NCI-H146 (cell line): ENCODE measurements around the gene ZEB2.
A peak's percentile ranks its signal among the peaks of the same experiment; 100 is the strongest.

Source experiments
- DNase-seq: peaks from one replicate; lab custom pipeline; 2025; lab: John Stamatoyannopoulos, UW

ZEB2 gene

DNA sequence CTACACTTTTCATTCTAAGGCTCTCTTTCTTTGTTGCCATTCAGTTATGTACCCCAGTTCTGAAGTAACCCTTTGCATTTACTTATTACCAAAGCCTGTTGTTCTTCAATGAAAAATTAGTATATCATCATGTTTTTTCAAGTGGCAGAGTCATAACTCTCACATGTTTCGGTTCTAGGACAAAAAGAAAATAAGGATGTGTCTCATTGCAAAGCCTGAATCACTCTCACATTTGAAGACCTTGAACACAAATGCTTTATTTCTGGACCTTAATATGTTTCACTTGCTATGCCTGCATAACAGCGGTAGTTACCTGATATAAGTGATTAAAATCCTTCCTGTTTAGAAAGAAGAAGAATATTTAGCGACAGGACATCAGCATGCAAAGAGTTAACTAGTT is 49.1 kb downstream of the ZEB2 start:
- DNase-seq = no peak

DNA sequence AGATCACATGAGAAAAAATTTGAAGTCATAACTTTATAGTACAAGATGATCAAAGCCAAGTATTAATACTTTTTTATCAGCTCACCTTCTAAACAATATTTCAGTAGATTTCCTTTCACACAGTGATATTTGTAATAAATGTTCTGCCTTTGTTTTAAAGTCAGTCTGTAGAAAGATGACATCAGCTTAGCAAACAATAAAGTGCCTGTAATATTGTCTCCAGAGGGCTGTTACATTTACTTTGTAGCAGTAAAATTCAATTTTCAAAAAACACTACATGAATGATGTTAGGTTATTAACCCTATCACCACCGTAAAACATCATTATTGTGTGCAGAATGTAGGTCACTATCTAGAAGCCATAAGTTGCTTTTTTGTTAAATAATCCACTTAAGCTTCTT is 49.6 kb downstream of the ZEB2 start:
- DNase-seq = no peak

DNA sequence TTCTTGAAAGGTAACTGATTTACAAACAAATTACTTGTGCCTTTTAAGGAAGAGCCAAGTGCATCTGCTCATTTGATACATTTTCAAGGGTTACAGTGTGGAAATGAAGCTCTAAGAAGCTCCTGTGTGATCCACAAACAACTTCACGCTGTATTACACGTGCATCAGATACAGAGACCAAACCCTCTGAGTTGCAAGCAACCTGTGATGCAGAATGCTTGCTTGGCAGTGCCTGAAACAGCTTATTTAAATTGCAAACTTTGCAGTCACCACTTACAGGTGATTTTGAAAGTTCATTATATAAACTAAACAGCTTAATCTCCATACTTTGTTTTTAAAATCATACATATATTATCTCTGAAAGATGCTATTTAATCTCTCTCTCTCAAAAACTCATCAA is 50.1 kb downstream of the ZEB2 start:
- DNase-seq = no peak

DNA sequence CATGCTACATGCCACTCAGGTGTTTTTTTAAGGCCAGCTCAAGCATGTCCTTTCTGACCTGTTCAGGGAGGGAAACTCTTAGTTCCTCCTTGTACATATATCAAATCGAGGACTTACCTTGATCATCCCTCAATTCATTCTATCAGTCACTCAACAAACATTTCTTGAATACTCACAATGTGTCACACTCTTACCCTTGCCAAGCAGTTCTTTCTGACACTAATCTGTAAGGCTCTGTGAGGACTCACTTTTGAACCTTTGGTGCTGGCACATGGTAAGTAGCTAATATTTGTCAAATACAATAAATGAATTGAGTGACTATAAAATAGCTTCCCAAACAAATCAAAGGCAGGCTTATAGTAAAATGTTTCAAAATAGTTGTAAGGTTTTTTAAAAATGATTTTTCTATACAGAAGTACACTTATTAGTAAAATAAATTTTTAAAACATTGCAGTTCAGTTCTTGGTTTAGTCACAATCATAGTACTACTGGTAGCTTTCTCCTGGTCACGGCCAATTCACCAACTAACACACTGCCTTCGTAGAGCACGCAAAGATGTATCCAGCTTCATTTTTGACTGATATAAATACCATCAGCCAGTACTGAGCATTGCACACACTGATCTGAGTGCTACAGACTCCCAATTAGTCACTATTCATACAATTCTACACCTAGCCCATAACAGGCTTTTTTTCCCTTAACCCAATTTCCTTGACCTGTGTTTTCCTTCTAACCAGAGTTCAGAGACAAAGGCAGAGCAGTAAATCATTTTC is 50.9 kb downstream of the ZEB2 start:
- DNase-seq = no peak

DNA sequence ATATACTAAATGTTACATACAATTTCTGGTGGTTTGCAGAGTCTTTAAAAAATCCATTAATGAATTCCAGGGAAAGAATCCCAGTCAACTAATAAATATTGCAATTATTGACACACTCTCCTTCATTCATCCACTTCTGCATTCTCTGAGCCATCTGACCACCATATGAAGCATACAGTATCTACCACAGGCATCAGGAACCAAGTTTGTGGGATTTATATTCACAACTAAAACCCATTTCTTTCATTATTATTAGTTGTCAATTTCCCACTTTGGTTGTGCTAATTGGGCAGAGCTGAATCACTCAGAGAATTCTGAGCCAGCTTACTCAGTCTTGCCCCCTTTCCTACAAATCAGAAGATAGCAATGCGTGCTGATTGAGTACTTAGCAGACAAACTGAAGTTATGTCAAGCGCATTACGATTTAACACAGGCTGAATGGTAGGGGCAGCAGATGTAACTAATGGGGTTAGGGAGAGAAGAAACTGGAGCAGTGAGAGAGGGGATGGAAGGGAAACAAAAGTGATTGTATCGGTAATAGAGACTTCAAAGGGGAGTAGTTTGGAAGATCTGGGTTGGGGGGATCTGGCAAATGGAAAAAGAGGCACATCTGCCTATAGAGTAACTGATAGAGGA is 52.3 kb downstream of the ZEB2 start:
- no peak for DNase-seq

DNA sequence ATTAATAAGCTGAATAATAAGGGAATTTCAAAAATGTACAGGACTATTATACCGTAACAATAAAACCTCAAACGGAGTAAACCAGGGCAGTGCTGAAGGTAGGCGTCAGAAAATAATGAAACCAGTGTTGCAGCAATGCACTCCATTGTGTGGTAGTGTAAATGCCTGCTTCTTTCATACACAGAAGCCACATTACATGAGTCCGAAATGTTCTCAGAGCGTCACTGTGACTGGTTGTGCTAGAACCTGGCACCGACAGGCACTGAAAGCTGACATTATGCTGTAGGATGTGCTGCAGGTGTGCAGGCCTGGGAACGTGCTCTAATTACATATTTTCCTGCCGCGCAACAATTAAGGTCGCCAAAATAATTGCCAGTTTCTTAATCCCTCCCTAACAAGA is 53.3 kb downstream of the ZEB2 start:
- peak; percentile 4 for DNase-seq

DNA sequence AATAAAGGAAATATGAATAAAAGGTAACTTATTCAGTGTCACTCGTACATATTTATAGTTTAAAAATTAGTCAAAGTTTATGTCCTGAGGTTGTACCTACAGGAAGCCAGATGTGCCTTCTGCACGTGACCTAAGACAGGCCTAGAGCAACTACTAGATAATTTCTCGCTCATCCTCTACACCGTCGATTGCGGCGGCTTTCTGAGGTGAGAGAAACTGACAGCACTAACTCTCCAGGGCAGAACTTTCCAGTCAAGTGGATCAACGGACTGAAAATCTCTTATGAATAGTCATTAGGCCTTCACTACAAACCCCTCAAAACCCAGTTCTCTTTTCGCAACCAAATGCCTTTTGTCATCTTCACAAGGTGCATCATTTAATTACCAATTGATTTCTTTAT is 54.2 kb downstream of the ZEB2 start:
- no peak for DNase-seq

DNA sequence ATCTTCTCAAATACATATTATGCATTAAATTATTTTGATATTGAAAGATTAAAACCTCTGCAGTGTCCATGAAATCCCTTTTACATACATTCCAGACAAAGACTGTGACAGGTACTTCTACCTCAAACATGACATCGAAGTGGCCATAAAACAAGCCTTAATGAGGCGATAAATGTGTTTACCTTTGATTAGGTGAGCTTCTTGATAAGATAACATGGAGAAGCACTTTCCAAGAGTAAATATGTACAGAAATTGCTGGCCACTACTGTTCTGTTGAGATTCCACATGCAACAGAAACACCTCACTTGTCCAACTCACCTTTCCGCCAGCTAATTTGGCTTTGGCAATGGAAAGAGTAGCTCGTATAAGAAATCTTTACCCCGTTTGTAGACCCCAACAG is 55.2 kb downstream of the ZEB2 start:
- DNase-seq = peak; percentile 52

DNA sequence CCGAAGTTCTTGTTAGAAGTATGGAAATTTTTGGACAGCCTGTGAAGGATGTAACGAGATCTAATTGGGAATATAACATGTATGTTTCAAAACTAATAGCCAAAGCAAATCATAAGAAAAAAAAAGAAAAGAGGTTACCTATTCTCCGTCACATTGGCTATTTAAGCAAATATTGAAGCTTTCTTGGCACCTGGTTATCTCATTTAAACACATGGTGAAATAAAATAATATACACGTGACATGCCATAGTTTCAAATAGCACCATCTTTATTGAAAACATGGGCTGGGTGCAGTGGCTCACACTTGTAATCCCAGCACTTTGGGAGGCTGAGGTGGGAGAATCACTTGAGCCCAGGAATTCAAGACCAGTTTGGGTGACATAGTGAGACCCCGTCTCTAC is 56.7 kb downstream of the ZEB2 start:
- DNase-seq = no peak

DNA sequence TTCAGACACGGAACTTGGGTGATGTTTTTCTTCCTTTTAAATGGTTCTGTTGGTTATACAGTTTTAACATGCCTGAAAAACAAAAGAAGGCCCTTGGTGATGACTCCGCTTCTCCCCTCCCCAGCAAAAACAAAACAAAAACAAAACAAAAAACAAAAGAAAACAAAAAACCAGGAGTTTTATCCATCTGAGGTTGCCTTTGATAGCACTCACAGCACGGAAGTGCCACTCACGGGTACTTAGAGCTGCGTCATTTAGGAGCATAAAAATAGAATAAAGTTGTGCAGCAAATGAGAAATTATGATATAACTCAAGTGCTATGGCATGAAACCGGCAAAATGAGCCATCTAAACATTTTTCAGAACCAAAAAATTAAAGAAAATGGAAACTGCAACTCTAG is 57.7 kb downstream of the ZEB2 start:
- no peak for DNase-seq

DNA sequence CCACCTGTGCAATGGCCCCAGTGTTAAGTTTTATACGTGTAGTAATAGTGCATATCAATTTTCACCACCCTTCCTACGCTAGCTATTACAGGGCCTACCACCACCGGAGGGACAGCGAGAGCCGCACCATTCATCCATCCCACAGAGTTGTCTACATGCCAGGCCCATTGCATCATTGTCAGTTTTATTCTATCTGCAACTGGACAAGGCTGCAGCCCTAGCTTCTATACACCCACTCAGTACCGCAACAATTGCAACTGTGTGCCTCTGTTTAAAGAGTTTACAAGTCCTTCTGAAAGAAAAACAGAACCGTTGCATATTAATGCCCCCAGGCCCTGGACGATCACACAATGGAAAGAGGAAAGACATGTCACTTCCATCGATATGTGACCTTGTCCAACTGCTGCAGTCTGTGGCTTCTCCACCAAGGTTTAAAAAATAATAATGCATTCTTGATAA is 58.6 kb downstream of the ZEB2 start:
- DNase-seq = no peak

DNA sequence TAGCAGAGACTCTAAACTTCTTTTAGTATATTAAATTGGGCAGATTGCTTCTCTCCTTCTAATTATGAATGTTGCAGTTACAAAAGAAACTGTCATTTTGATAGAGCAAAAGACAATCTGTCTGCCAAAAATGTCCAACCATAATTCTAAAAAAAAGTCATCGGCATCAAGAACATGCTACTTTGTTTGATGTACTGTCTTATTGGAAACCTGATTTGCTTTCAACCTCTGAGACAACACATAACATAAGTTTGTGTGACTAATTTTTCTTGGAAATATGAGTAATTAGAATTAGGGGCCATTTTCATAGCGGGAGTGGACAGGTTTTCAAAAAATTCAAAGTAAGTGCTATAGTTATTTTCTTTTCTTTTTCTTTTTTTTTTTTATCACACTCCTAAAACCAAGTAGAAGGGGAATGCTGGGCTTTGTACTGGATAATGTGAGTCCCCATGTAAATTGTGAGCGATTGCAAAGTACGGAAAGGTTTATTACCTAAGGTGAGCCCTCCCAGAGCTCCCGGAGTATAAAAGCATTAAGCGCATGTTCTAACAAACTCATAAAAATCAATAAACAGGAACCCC is 59.1 kb downstream of the ZEB2 start:
- no peak for DNase-seq

DNA sequence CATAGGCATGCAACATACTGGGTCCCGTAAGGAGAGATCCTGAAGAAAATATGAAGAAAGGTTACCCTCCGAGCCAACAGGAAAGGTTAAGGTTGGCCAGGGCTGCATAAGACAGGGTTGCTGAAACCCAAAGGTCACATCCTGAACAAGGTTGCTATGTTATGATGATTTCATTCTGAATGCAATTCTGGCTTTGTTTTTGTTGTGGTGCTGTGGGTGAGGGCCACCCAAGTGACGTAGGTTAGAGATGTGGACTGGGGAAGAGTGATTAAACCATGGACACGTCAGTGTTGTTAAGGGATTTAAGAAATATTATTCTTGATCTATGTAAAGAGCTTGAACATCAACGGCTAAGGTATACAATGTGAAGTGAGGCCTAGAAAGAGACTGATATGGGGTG is 60.0 kb downstream of the ZEB2 start:
- DNase-seq = no peak

DNA sequence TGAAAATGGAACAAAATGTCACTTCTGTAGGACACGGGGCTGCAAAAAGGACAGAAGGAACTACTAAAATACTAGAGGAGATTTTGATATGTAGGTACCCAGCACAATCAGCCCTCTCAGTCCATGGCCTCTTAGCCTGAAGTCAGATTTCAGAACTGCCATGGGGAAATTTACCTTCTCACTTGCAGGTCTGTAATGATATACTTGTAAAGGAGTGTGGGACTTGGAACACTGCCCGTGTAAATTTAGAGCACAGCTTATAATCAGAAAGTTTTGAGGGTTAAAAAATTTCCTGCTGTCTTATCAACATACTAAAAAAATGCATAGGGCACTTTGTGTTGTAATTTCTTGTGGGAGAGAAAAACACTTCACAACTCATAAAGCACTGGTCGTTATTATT is 60.6 kb downstream of the ZEB2 start:
- DNase-seq = no peak

DNA sequence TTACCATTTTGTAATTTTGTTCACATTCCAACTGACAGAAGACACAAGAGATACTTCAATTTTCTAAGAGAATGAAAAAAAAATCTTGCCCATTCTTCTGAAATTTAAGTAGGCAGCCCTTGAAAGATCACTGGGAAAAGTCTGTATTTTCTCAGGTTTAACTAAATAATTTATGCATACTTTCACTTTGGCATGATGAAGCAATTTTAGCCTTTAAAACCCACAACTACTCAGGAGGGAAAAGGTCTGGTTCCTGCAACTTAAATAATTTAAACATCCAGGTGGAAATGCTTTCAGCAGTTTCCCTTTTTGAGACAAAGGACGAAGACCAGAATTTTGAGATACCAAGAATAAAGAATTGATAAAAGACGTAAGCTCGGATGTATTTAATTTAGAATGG is 61.4 kb downstream of the ZEB2 start:
- DNase-seq = no peak

DNA sequence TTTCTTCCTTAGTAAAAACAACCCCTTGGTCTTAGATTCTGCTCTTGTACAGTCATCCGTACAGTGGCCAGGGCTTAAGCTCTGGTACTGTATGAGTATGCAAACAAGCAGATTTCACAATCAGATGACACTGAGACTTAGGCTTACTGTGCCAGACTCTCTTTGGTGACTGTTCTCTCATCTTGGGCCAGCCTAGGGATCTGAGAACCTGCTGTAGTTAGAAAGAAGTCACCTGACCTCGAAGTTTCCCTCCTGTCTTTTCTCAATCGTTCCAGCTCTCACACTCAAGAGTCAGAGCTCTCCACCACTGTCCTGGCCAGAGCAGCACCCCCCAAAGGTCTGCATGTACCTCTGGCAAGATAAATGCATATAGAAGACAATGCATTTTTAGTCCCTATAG is 63.2 kb downstream of the ZEB2 start:
- DNase-seq = no peak

DNA sequence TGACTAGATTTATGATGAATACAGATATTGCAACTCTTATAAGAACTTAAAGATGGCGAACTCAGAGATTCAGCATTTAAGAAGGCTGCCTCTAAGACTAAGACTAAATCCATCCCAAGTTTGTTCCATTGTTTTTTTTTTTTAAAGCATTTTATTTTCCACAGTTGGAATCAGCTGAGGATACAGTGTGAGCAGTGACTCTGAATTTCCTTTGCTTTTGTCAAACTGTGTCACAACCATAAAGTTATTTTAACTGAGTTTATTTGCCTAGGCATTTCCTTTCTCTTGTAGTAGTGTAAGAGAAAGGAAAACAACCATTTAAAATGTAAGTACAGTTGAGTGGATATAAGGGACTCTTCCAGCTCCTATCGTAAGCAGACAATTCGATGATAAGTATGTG is 63.9 kb downstream of the ZEB2 start:
- no peak for DNase-seq

DNA sequence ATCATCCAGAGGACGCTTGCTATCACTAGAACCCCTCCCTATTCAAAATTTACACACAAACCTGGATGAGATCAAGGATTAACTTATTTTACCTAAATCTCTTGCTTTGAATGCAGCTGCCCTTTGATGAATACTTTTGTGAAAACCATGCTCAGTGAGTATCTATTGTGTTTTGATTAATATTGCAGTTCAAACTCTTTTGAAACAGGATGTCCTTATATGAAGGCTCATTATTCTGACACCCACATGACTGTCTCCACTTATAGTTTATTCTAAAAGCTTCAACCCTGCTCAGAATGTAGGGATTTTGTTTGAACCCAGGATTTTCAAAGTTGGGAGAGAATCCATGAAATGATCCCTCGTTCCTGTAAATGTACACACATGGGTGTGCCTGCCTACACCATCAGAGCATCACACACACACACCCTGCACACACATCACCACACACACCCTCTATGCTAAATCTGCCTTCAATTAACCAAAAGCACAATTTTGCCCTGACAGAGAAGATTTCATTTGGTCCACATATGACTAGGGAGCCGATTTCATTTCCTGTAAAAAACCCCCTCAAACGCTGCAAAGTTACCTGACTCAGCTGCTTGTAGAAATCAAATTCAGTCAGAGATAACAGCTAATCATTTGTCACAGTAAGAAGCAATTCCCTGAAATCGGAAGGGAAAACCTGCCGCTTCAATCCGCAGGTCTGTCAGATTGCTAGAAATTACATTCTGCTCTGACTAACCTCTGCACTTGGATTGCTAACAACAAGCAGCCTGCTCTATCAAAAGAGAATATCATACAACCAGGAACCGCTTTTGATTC is 65.2 kb downstream of the ZEB2 start:
- no peak for DNase-seq

DNA sequence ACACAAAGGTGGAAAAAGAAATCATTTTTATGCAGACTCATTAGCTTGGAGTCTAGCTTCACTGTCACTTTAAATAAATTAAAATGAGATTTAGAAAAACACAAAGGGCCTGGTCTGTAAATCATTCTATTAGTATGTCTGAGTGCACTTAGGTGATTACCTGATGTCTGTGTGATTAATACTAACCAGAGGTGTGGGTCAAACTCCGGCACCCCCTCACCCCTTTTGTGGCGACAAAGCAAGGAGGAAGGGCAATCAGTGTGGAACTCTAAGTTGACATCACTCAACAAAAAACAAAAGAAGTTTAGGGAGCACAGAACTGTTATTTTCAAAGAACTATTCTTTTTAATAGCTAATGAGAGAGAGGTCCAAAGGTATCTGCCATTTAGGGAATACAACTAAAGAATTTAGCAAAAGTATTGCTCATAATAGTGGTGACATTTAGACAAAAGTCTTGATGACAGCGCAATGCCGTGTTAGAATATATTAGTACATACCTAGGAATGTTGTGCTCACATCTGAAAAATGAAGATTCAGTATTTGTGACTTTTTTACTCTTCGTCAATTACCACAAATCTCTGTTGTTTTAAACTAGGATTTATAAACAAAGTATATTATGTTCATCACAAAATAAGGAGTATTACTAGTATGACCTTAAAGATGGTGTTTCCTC is 66.3 kb downstream of the ZEB2 start:
- DNase-seq = no peak

DNA sequence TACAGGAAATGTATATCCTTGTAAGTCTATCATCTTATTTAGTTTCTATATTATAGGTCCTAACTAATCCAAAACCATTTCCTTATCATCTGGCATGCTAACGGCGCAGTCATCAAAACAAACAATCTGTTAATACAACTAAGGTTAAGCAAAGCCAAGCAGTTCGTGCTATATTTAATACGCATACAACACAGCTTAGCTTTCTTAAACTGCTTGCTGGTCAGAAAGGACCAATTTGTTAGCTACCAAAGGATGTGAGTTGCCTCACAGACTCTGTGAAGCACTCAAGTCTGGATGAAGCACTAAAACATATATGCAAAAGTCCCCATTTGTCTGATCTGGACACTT is 67.0 kb downstream of the ZEB2 start:
- DNase-seq = no peak

DNA sequence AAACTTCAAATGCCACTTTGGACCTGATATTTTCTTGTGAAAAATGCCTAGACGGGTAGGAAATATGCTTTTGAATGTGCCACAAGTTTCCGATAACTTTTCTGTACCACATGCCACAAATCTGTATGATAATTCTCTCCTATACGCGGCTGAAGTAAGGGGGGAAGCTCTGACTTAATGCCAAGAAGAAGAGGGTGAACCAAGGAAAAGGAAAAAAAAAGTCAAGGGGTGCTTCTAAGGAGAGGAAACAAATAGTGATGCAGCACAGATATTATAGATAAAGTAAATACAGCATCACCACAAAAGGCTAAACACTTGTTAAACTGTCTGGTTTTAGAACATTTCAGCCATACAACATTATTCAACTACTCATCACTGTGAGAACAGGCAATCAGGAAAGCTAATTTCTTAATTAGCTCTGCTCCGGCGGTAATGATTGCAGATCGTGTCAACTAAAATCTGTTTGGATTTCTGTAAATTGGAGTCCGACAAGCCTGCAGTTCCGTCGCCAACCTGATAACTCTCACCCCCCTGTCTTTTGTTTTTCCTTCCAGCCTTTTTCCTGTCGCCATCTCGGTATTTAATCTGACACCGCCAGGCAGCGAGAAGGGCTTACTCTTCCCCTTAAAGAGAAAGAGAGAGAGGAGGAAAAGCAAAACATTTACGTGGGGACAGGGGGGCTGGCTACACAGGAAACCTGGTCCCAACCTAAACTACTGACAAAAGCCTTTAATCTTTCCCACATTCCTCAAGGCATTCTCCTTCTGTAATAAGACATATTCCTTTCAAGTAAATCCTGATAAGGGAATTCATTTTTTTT is 67.5 kb downstream of the ZEB2 start:
- DNase-seq = peak; percentile 48
